ENCODE measurements around the gene WRNIP1. TPM values are rescaled to one million over a fixed set of nuclear protein-coding genes. Genes with fewer than 3 reads are reported as not detected.

The WRNIP1 gene
- total and polyA plus RNA-seq, 12 donors: 27.7 to 82.2 (median 53.8) TPM

DNA sequence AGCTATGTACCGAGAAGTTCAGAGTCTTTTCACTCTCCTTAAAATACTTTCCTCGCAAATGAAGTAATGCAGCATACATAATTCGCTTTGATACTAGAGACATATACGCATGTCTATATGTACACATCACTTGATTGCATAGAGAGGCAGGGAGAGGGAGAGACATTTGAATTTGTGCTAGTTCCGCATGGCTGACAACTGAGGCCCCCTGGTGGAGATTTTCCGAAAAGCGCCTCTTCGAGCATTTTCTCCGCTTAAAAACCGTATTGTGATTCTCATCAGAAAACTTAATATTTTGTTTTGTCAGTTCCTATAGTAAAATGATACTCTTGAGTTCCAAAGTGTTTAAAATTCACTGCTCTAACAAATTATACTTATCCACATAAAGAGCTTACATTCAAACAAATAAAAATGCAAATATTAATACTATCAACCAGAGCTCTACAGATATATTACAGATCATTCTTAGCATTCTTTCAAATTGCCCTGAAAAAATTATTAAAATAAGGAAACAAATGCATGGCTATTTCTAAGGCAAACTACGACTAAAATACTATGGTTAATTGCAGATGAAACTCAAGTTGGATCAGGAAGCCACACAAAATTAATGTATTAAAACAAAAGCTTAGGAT, 15.1 kb upstream of the WRNIP1 start:
- 6 to 10% (median 7%) methylated on average over 11 of the region's 11 CpGs for WGBS, 4 donors
- no peak overlapping the region for H3K27ac ChIP-seq
- no peaks in the 10 kb centered on the region for H3K9me3 ChIP-seq (replicated peaks in 1 of 3)
- TF ChIP-seq POLR2A (IDR thresholded peaks at IDR 0.05): no peak
- TF ChIP-seq, protein P1, sequence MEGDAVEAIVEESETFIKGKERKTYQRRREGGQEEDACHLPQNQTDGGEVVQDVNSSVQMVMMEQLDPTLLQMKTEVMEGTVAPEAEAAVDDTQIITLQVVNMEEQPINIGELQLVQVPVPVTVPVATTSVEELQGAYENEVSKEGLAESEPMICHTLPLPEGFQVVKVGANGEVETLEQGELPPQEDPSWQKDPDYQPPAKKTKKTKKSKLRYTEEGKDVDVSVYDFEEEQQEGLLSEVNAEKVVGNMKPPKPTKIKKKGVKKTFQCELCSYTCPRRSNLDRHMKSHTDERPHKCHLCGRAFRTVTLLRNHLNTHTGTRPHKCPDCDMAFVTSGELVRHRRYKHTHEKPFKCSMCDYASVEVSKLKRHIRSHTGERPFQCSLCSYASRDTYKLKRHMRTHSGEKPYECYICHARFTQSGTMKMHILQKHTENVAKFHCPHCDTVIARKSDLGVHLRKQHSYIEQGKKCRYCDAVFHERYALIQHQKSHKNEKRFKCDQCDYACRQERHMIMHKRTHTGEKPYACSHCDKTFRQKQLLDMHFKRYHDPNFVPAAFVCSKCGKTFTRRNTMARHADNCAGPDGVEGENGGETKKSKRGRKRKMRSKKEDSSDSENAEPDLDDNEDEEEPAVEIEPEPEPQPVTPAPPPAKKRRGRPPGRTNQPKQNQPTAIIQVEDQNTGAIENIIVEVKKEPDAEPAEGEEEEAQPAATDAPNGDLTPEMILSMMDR (IDR thresholded peaks at IDR 0.05): peak; percentile 56 to 92 (median 74)
- intact Hi-C loops (cut with DNase I): no loop called here
- peak; percentile 43 to 79 (median 63) for DNase-seq
- no peaks in the 10 kb centered on the region for H3K27me3 ChIP-seq
- H3K4me1 ChIP-seq (replicated peaks in 1 of 2): peaks cover 0 to 6% of the 10 kb centered on the region in 2 donors
- no peak overlapping the region for H3K4me3 ChIP-seq
- no peaks in the 10 kb centered on the region for H3K36me3 ChIP-seq (replicated peaks in 1 of 2)

DNA sequence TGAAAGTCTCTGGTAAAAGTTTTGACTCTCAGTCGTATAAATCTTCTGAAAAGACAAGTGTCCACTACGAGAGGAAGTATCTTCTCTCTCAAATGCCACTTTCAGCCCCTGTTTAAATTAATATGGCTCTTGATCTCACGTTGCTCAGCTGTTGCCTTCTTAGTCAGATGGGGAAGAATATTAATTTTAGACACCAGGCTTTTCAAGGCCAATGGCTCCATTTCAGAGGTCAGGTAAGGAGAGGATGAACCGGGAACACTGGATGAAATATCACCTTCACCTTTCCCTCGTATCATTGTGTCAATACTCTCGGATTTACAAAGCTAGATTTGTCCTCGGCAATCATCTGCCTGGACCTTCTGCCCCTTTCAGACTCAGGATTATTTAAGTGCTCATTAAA, 14.4 kb upstream of the WRNIP1 start, which contains the start of gene MYLK4:
TSS of gene MYLK4 (minus strand) at position 91 of the 400 bp plus-strand sequence. CDS start 1,628 bp downstream, outside the sequence.
- DNase-seq: no peak
- no peaks in the 10 kb centered on the region for H3K36me3 ChIP-seq (replicated peaks in 1 of 2)
- no peaks in the 10 kb centered on the region for H3K9me3 ChIP-seq (replicated peaks in 1 of 3)
- H3K4me1 ChIP-seq (replicated peaks in 1 of 2): peaks cover 0 to 14% of the 10 kb centered on the region in 2 donors
- 66 to 77% (median 72%) methylated on average over 7 of the region's 7 CpGs for WGBS, 4 donors
- H3K4me3 ChIP-seq: no peak within 1 kb of the TSS
- no peak within 1 kb of the TSS for H3K27ac ChIP-seq
- no peaks in the 10 kb centered on the region for H3K27me3 ChIP-seq
- intact Hi-C loops (cut with DNase I): no loop called here
- TF ChIP-seq, protein P1 (IDR thresholded peaks at IDR 0.05): no peak
- TF ChIP-seq POLR2A (IDR thresholded peaks at IDR 0.05): no peak

DNA sequence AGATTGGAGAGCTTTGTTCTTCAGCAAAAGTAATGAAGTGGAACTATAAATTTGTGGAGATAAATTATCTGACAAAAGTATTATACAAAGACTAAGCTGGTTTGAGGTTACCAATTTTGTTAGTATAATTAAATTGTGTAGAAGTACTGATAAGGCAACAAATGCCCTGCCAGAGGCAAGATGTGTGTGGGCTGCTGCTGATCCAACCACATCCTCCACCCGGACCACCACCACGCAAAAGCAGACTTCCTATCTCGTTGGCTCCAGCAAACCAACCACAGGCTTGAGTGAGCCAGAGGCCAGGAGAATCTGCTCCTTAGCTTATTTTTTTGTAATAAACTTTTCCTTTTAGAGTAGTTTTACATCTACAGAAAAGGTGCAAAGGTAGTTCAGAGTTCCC, 13.3 kb upstream of the WRNIP1 start:
- WGBS, 4 donors: 64 to 84% (median 80%) methylated on average over 3 of the region's 3 CpGs
- Histone ChIP-seq H3K4me3 (no peak overlapping the region), H3K4me1 (replicated peaks in 1 of 2) (peaks cover 0 to 14% of the 10 kb centered on the region in 2 donors), H3K9me3 (replicated peaks in 1 of 3) (no peaks in the 10 kb centered on the region), H3K36me3 (replicated peaks in 1 of 2) (no peaks in the 10 kb centered on the region), H3K27me3 (no peaks in the 10 kb centered on the region), H3K27ac (no peak overlapping the region)
- TF ChIP-seq, protein P1 (IDR thresholded peaks at IDR 0.05): no peak
- TF ChIP-seq POLR2A (IDR thresholded peaks at IDR 0.05): no peak
- intact Hi-C loops (cut with DNase I): no loop called here
- DNase-seq: no peak

DNA sequence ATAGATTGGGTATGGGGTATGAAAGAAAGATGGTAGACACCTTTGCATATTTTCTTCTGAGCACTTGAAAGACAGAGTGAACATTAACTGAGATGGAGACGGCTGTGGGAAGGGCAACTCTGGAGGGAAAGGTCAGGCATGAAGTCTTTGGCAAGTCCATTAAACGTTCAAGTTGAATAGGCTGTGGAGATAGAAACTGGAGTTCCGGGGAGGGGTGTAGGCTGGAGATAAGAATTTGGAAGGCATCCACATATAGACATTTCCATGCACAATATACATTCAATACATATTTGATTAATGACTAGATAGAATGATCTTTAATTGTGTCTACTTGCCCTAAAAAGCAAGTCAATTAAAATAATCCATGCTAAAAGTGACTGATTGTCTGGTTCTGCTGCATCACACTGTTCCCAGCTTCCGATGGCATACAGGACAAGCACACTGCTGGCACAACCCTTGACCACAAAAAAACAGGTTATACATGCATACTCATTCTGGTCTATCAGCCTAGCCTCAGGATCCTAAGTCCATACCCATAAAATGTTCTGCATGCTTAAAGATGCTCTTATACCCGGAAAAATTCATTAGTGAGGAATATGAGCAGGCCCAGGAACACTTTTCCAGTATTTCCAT, 12.6 kb upstream of the WRNIP1 start:
- intact Hi-C loops (cut with DNase I): no loop called here
- WGBS, 4 donors: 76 to 90% (median 79%) methylated on average over 5 of the region's 5 CpGs

More for the DNA sequence above, 12.6 kb upstream of the WRNIP1 start:
- H3K4me3 ChIP-seq: no peak overlapping the region
- DNase-seq: no peak
- H3K4me1 ChIP-seq (replicated peaks in 1 of 2): peaks cover 0 to 14% of the 10 kb centered on the region in 2 donors
- TF ChIP-seq, protein P1 (IDR thresholded peaks at IDR 0.05): no peak
- no peak for TF ChIP-seq POLR2A (IDR thresholded peaks at IDR 0.05)
- no peaks in the 10 kb centered on the region for H3K9me3 ChIP-seq (replicated peaks in 1 of 3)
- no peak overlapping the region for H3K27ac ChIP-seq
- H3K27me3 ChIP-seq: no peaks in the 10 kb centered on the region
- H3K36me3 ChIP-seq (replicated peaks in 1 of 2): no peaks in the 10 kb centered on the region
